HCT116 (cell line): Measurements from ENCODE around the gene SGMS1. TPM values are rescaled to one million over a fixed set of nuclear protein-coding genes. Genes with fewer than 3 reads are reported as not detected.

Experiments used
- ATAC-seq: fragments of 200-7000 bp; cut with Tn5 transposase; 2 replicates; pipeline ENCODE4 v1.9.1; 2020; ENCODE audit warnings: mild to moderate bottlenecking, moderate library complexity
- BruUV-seq: library from RNA; stranded (reverse); fragments of 400-500 nt; replicated peaks from 2 replicates; lab custom pipeline; 2021; lab: Mats Ljungman, UMichigan
- CTCF ChIA-PET: fragments of 300-600 bp; sonication (Branson Sonifier 250); formaldehyde crosslinking; loops from one replicate; lab custom pipeline; 2021; ENCODE audit warnings: antibody characterized with exemption; lab: Charles Lee
- POLR2A ChIA-PET: fragments of 300-600, 350-600 bp; sonication (Branson Sonifier 250); formaldehyde crosslinking; loops from one replicate; lab custom pipeline; 2021; ENCODE audit warnings: antibody characterized with exemption; lab: Charles Lee
- RAD21 ChIA-PET, 2 experiments: fragments of 300-600 bp; sonication (Branson Sonifier 250); formaldehyde crosslinking; loops; one replicate each; lab custom pipeline; 2023; ENCODE audit warnings: low total read pairs in 2 of 2; ENCODE audit not compliant: uncharacterized antibody in 2 of 2, unreplicated experiment in 2 of 2, low non-redundant PET in 1 of 2; lab: Charles Lee
- DNase-seq: peaks from one replicate; pipeline ENCODE4 v3.0.0-alpha.2; 2010; ENCODE audit warnings: low read depth, low spot score
- H2AFZ ChIP-seq: fragments of 200-600 bp; shearing (Covaris generic), sonication (generic); 2 replicates; pipeline ENCODE4 v1.6.1; 2017; ENCODE audit warnings: low read depth, mixed run types, mixed read lengths, antibody characterized with exemption, low read length; ENCODE audit not compliant: poor library complexity, severe bottlenecking
- H3K27ac ChIP-seq: 2 replicates; pipeline ENCODE4 v1.5.1; 2012; ENCODE audit warnings: low read depth, low read length
- H3K27me3 ChIP-seq: fragments of 200-600 bp; sonication (generic); 2 replicates; pipeline ENCODE4 v1.6.1; 2016; ENCODE audit warnings: mixed run types, low read length, mixed read lengths; ENCODE audit not compliant: insufficient read depth
- H3K36me3 ChIP-seq, 2 experiments: fragments of 200-500 bp in 1 of 2; fragments of 200-600 bp in 1 of 2; sonication (Bioruptor generic) in 1 of 2; sonication (generic) in 1 of 2; 2 replicates each; pipeline versions ENCODE4 v1.5.1 to v1.6.1; 2014 to 2016; ENCODE audit warnings: low read length in 2 of 2, inconsistent platforms in 1 of 2, mixed read lengths in 1 of 2, mixed run types in 1 of 2; ENCODE audit not compliant: insufficient read depth in 2 of 2, control insufficient read depth in 1 of 2
- H3K4me1 ChIP-seq, 2 experiments: fragments of 200-600 bp in 1 of 2; sonication (generic) in 1 of 2; 2 replicates each; pipeline versions ENCODE4 v1.5.1 to v1.6.1; 2012 to 2017; ENCODE audit warnings: low read length in 2 of 2, inconsistent platforms in 1 of 2, mild to moderate bottlenecking in 1 of 2, mixed read lengths in 1 of 2, mixed run types in 1 of 2, moderate library complexity in 1 of 2; ENCODE audit not compliant: insufficient read depth in 2 of 2, control insufficient read depth in 1 of 2
- H3K4me2 ChIP-seq: fragments of 200-600 bp; sonication (generic); 2 replicates; pipeline ENCODE4 v1.6.1; 2017; ENCODE audit warnings: mixed run types, low read length, mixed read lengths
- H3K4me3 ChIP-seq, 2 experiments: fragments of 200-600 bp in 1 of 2; sonication (generic) in 1 of 2; replicated peaks in 1 of 2; 2 replicates each; pipeline ENCODE4 v1.5.1; 2011 to 2016; ENCODE audit warnings: low read length in 2 of 2, control low read depth in 1 of 2, low read depth in 1 of 2, mild to moderate bottlenecking in 1 of 2, mixed read lengths in 1 of 2, mixed run types in 1 of 2
- H3K79me2 ChIP-seq: fragments of 200-600 bp; sonication (generic); 2 replicates; pipeline ENCODE4 v1.6.1; 2017; ENCODE audit warnings: mild to moderate bottlenecking, mixed run types, low read length, moderate library complexity, mixed read lengths; ENCODE audit not compliant: insufficient read depth
- H3K9ac ChIP-seq: fragments of 200-600 bp; sonication (generic); 2 replicates; pipeline ENCODE4 v1.6.1; 2016; ENCODE audit warnings: low read length, mixed read lengths
- H3K9me2 ChIP-seq: fragments of 200-600 bp; sonication (generic), shearing (Covaris generic); 2 replicates; pipeline ENCODE4 v1.6.1; 2017; ENCODE audit warnings: mixed run types, mild to moderate bottlenecking, moderate library complexity; ENCODE audit not compliant: insufficient read depth
- H3K9me3 ChIP-seq, 2 experiments: fragments of 200-500 bp in 1 of 2; fragments of 200-600 bp in 1 of 2; sonication (Bioruptor generic) in 1 of 2; sonication (generic) in 1 of 2; 2 replicates each; pipeline ENCODE4 v1.6.1; 2014 to 2017; ENCODE audit warnings: low read length in 2 of 2, mixed read lengths in 2 of 2, inconsistent platforms in 1 of 2, low read depth in 1 of 2, mild to moderate bottlenecking in 1 of 2, mixed run types in 1 of 2, moderate library complexity in 1 of 2; ENCODE audit not compliant: control insufficient read depth in 1 of 2, insufficient read depth in 1 of 2
- H4K20me1 ChIP-seq: fragments of 200-600 bp; sonication (generic), shearing (Covaris generic); 2 replicates; pipeline ENCODE4 v1.6.1; 2017; ENCODE audit warnings: mixed run types, mild to moderate bottlenecking, moderate library complexity; ENCODE audit not compliant: insufficient read depth
- ATF3 ChIP-seq: IDR thresholded peaks from 2 replicates; pipeline ENCODE4 v1.6.1; 2012
- CBX3 ChIP-seq: IDR thresholded peaks from 2 replicates; pipeline ENCODE4 v1.6.1; 2012; ENCODE audit warnings: low read depth
- CEBPB ChIP-seq: IDR thresholded peaks from 2 replicates; pipeline ENCODE4 v1.6.1; 2012; ENCODE audit warnings: low read depth
- CTCF ChIP-seq, 3 experiments: fragments of 200-600 bp in 1 of 3; sonication (generic) in 1 of 3; IDR thresholded peaks in 2 of 3; conservative IDR thresholded peaks in 1 of 3; 2 replicates each; pipeline ENCODE4 v1.5.1; 2012 to 2017; ENCODE audit warnings: low read depth in 2 of 3, low read length in 2 of 3, antibody characterized with exemption in 1 of 3, borderline replicate concordance in 1 of 3, control low read depth in 1 of 3, mild to moderate bottlenecking in 1 of 3, mixed read lengths in 1 of 3, mixed run types in 1 of 3, moderate library complexity in 1 of 3; ENCODE audit not compliant: insufficient read depth in 1 of 3
- EGR1 ChIP-seq: IDR thresholded peaks from 2 replicates; pipeline ENCODE4 v1.6.1; 2012; ENCODE audit warnings: low read depth
- EZH2 ChIP-seq: fragments of 200-600 bp; sonication (generic); IDR thresholded peaks from 2 replicates; pipeline ENCODE4 v1.6.1; 2017; ENCODE audit warnings: antibody characterized with exemption, mixed run types
- EZH2phosphoT487 ChIP-seq: fragments of 200-600 bp; IDR thresholded peaks from 2 replicates; pipeline ENCODE4 v1.6.1; 2018; ENCODE audit warnings: antibody characterized with exemption, borderline replicate concordance
- MAX ChIP-seq: IDR thresholded peaks from 2 replicates; pipeline ENCODE4 v1.6.1; 2012
- POLR2A ChIP-seq: IDR thresholded peaks from 2 replicates; pipeline ENCODE4 v1.7.0; 2011; ENCODE audit warnings: borderline replicate concordance; ENCODE audit not compliant: insufficient read depth, insufficient read length; ENCODE audit errors: extremely low read depth
- POLR2AphosphoS5 ChIP-seq: IDR thresholded peaks from 2 replicates; pipeline ENCODE4 v1.6.1; 2011; ENCODE audit warnings: mild to moderate bottlenecking, low read depth, low read length, moderate library complexity
- REST ChIP-seq: IDR thresholded peaks from 2 replicates; pipeline ENCODE4 v1.6.1; 2012; ENCODE audit warnings: low read depth
- SIN3A ChIP-seq: IDR thresholded peaks from 2 replicates; pipeline ENCODE4 v1.6.1; 2012; ENCODE audit warnings: low read depth
- SP1 ChIP-seq: IDR thresholded peaks from 2 replicates; pipeline ENCODE4 v1.6.1; 2012; ENCODE audit warnings: low read depth
- SRF ChIP-seq: IDR thresholded peaks from 2 replicates; pipeline ENCODE4 v1.6.1; 2012; ENCODE audit warnings: low read depth
- TCF7L2 ChIP-seq: IDR thresholded peaks from 2 replicates; pipeline ENCODE4 v1.7.0; 2011; ENCODE audit warnings: borderline replicate concordance, inconsistent platforms; ENCODE audit not compliant: insufficient read depth, insufficient read length; ENCODE audit errors: extremely low read depth
- ZFX ChIP-seq: fragments of 450-650 bp; IDR thresholded peaks from 2 replicates; pipeline ENCODE4 v1.6.1; 2017
- ZNF274 ChIP-seq: fragments of 200-500 bp; sonication (Bioruptor generic); IDR thresholded peaks from 2 replicates; pipeline ENCODE4 v1.6.1; 2014; ENCODE audit warnings: mild to moderate bottlenecking, low read depth, low read length, inconsistent platforms
- intact Hi-C: fragments of 100-400 bp; cut with micrococcal nuclease; formaldehyde crosslinking; loops from 2 replicates; pipeline ENCODE4 v1.10.0; 2022
- total RNA-seq: library from RNA; stranded (reverse); gene quantifications from one replicate; pipeline ENCODE4 v1.2.1, GENCODE V29; 2021; ENCODE audit not compliant: unreplicated experiment

Gene SGMS1
- total RNA-seq, 1 experiment from 2014 or later: 29.1 TPM

- TF ChIP-seq CTCF (IDR thresholded peaks at IDR 0.05 in 2 of 3, conservative IDR thresholded peaks at IDR 0.05 in 1 of 3; ENCODE audit: borderline replicate concordance in 1 of 3, insufficient read depth in 1 of 3, low read depth in 2 of 3, low read length in 2 of 3): no peak
- no peak for TF ChIP-seq ATF3
- TF ChIP-seq ZFX: no peak
- TF ChIP-seq POLR2A: no peak
- TF ChIP-seq CBX3: no peak
These were observed 334.6 kb downstream of the SGMS1 start (continued) for GRCh38 chr10:50289196-50289595.

GRCh38 chr10:50286996-50287803 lies 336.6 kb downstream of the SGMS1 start:
- H3K79me2 ChIP-seq: no peaks in the 10 kb centered on the region
- ChIA-PET POLR2A (no interaction called here), RAD21 (no interaction called here), CTCF (interaction anchor here (0.9 kb wide), 1 partner anchor 11 kb away, joined by 3 read pairs; no protein-coding TSS in a partner anchor)
- DNase-seq: no peak
- BruUV-seq: no TSS peak
- H3K36me3 ChIP-seq: no peaks in the 10 kb centered on the region
- H3K9ac ChIP-seq: no peak overlapping the region
- H2AFZ ChIP-seq: no peak overlapping the region
- H3K4me3 ChIP-seq: no peak overlapping the region
- H3K9me3 ChIP-seq: no peaks in the 10 kb centered on the region
- no peak for ATAC-seq
- H3K27ac ChIP-seq: no peak overlapping the region
- H3K9me2 ChIP-seq: 0 out of 2 replicates have a peak, but pooled peaks cover 3% of the 10 kb centered on the region
- no peak overlapping the region for H3K4me2 ChIP-seq
- no peaks in the 10 kb centered on the region for H3K27me3 ChIP-seq
- H3K4me1 ChIP-seq: no peaks in the 10 kb centered on the region
- intact Hi-C loops: no loop called here
- H4K20me1 ChIP-seq: no peaks in the 10 kb centered on the region
- TF ChIP-seq REST (no peak), EZH2phosphoT487 (no peak), ZNF274 (no peak), MAX (no peak), CEBPB (no peak), EZH2 (no peak), EGR1 (no peak), TCF7L2 (no peak), POLR2AphosphoS5 (no peak), SRF (no peak), SP1 (no peak), SIN3A (no peak), CTCF (IDR thresholded peaks at IDR 0.05 in 2 of 3, conservative IDR thresholded peaks at IDR 0.05 in 1 of 3; ENCODE audit: borderline replicate concordance in 1 of 3, insufficient read depth in 1 of 3, low read depth in 2 of 3, low read length in 2 of 3) (no peak)
